ENCODE data around the gene MYO5A.
"Not testable (repeated sequence)": the region's sequence is repeated elsewhere in the genome, so short reads cannot be mapped to it uniquely, and the experiment has no call there.

Gene MYO5A

DNA sequence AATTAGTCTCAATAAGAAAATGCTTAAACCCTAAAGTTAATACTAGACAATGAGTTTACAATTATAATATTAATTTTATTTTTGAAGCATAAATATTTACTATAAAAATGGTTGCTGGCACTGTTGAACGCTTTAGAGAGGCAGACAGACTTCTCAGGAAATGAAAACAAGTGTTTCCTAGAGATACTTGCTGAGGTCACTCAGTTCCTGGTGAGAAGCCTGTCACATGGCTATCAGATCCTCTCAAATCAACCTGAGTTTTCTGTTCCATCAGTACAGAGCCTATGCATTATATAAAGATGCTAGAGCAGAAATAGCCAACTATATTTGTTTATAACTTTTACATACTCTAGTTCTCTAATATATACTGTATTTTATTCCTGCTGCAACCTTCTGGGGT, 109.2 kb downstream of the MYO5A start:
- DNase-seq (ENCODE audit: low read depth) = no peak

DNA sequence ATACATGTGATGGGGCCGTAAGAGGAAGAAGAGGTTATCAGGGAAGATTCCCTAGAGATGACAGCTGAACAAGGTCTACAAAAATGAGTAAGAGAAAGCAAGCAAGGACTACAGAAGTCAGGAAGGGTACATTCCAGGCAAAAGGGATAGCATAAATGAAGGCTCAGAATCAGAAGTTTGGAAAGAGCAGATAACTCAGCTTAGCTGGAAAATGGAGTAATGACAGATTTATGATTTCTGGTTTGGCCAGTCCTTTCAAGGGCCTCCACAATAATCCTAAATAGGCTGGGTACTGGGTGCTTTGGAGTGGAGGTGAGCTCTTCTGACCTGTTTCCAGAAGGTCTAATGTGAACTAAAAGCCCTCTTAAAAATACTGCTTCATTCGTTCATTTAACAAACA, 110.7 kb downstream of the MYO5A start:
- no peak for DNase-seq (ENCODE audit: low read depth)

DNA sequence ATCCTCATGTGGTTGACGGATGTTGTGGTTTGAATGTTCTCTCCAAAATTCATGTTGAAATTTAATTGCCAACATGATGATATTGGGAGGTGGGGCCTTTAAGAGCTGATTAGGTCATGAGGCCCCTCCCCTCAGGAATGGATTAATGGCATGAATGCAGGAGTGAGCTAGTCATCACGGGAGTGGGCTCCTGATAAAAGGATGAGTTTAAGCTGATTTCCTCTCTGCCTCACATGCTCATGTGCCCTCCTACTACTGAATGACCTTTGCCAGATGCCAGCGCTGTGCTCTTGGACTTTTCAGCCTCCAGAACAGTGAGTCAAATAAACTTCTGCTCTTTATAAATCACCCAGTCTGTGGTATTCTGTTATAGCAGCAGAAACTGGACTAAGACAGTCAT, 111.2 kb downstream of the MYO5A start:
- no peak for DNase-seq (ENCODE audit: low read depth)

DNA sequence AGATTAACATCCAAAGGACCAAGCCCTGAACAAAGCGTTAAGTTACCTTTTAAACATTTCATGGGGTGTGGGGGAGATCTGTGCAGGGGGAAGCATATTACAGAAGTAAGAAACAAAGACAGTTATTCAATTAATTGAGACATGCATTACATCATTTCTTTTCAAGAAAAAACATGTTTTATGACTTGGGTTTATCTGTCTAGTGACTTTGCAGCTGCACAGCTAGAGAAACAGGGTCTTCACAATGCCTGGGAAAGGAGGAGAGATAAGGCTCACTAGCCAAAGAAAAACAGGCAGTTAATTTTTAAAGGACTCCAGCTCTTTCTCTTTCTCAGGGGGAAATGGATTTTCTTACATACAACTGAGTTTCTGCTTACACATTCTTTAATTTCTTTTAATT, 112.1 kb downstream of the MYO5A start:
- not testable (repeated sequence) for DNase-seq (ENCODE audit: low read depth)

DNA sequence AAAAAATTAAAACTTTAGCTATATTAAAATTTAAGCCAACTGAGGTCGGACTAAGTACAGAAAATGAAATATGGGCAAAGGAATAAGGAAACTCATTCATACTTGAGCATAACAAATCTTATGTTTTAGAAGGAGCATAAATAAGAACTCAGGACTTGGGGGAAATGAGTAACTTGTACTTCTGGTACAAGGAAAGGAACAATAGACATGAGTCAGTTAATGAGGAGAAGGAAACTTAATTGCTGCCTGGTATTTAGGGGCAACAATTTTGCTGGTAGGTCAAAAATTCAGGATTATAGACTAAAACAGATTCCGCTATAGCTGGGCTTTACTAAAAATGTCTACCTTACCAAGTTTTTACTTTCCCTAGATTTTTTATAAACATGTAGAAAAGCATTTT, 113.1 kb downstream of the MYO5A start:
- no peak for DNase-seq (ENCODE audit: low read depth)

DNA sequence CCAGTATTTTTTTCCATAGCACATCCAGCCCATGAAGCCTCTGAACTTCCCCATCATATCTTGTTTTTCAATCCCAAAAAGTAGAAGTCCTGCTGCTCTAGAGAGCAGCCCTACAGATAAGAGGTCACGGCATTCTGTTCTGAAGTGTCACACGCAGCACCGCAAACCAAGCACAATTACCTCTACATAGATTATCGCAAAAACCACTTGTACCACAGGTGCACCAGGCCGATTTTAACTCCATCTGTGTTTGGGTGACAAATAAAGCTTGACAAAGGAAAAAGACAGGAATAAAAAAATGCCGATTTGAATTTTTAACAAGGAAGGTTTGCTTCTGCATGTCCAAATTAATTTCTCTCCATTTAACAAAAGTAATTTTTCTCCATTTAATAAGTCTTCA, 113.7 kb downstream of the MYO5A start:
- no peak for DNase-seq (ENCODE audit: low read depth)

DNA sequence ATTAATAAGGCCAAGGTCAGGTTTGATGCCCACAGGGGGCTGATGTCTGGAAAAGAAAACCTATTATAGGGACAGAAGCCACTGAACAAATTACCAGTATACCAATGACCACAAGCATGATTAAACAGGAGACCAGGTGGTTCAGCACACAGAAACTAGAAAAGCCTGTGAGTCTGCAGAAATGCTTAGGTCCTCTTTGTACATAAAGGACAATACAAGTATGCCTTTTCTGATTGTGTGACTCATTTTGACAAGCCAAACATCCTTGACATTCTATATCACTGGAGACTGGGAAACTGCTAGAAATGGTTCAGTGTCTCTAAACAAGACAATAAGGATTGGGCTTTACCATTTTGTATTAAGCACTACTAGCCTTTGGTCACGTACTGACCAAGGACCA, 119.9 kb downstream of the MYO5A start:
- no peak for DNase-seq (ENCODE audit: low read depth)

DNA sequence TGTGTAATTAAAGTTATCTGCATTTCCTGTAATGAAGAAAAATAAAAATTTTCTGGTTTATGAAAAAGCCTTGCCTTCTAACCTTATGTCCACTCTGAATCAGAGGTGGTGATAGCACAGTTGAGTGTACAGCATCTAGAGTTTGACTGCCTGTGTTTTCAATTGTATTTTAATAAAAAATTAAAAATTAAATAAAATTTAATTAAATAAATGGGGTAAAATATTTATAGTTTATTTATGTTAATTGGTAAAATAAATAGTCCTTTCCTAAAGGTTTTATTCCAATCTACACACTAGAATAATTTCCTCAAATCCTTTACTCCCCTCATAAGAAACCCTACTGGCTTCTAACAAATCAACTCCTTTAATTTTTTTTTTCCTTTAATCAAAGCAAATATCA, 121.3 kb downstream of the MYO5A start:
- no peak for DNase-seq (ENCODE audit: low read depth)

DNA sequence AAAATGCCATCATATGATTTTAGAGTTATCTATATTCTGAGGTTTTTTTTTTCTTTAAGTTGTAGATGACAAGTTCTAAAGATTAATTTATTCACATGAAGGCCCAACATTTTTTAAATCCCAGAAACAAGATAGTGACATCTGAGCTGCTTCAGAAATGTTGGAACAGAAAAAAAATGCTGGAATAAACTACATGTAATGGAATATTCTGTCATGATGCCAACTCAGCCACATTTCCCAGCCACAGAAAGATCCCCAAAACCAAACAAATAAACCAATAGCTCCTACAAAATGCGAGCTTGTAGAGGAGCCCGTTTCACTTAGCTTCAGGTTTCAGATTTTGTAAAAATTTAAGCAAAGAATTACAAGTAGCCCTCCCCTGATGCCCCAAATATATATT, 122.1 kb downstream of the MYO5A start:
- DNase-seq (ENCODE audit: low read depth) = no peak

DNA sequence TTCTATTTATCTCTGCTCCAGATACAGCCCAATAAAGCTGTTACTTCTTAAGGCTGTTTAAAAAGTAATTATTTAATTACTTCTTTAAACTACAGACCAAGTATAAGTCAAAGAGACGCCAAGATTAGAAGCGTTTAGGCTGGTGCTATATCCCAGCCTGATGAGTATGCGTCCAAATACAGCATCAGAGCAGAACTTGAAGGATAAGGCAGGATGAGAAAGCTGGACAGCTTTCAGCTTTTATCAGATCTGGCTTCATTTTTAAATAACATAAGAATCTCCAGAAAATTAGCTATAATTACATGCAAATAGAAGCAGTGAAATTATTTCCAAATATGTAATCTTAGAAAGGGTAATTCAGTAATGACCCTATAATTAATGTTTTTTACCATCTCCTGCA, 122.8 kb downstream of the MYO5A start:
- no peak for DNase-seq (ENCODE audit: low read depth)

DNA sequence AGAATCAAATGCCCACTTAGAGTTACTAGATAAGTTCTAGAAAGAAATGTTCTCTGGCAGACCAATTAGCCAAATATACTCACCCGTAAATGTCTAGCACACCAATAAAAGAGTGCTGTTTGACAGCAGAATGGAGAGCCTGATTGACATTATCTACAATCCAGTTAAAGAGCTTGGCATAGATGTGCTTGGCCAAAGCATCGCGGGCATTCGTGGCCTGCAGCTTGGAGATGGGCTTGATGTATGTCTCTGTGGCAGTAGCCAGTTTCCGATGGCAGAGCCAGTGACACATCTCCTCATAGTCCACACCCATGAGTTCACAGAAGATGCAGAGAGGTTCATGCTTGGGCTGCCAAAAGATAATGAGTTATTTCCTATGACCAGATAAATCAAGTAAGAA, 131.6 kb downstream of the MYO5A start:
- no peak for DNase-seq (ENCODE audit: low read depth)

DNA sequence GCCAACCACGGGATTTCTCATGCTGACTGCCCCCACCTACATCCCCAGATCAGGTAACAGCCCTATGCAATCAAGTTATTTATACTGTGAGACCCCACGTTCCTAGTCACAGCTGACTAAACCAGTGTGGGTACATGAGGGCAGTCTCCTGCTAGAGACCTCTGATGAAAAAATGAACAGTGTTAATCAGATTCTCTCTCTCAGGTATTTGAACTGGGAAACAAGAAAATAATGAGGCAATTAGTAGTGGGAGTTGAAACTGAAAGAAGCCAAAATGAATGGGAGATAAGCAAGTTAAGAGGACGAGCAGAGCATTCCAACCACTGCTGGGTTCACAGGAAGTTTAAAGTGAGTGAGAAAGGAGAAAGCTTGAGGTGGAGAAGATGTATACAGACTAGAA, 134.6 kb downstream of the MYO5A start:
- DNase-seq (ENCODE audit: low read depth) = no peak

DNA sequence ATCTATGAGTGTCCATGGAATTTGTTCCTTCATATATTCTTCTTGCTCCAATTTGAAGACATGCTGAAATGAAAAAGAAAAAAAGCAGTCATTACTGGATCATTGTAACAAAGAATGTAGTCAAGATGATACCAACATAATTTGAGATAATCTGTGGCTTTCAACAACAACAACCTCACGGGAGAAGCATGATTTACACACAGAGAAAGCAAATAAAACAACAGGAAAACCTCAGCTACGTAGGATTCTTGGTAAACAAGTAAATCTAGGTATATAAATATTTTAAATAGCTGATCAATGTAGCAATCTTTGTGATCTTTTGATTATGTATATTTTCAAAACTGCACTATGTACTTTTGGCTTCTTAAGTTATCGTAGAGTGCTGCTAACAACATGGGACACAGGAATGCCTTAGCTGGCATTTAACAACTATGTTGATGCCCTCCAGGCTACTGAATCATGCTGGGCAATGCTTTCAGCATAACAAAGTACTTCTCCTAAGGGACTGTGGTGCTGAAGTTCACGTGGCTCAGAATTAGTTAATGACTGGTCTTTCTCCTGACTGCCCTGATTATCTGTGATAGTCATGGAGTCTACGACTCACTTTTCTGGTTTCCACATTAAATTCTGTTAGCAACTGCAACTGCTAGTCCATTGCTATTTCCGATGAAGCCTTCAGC, 136.5 kb downstream of the MYO5A start:
- DNase-seq (ENCODE audit: low read depth) = no peak

DNA sequence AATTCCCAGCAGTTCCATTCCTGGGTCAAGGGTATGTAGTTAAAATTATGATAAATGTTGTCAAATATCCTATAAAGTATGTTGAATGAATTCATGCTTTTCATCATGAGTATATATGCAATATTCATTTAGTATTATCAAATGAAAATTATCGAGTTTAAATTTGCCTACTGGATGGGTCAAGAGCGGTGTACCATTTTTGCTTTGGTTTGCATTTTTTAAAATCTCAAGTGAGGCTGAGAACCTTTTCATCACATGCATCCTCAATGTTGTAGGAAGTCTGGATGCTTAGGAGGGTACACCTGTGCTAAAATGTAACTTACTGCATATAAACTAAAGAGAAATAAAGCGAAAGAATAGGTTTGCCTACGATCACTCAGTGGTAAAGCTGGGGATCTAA, 137.6 kb downstream of the MYO5A start:
- DNase-seq (ENCODE audit: low read depth) = no peak

DNA sequence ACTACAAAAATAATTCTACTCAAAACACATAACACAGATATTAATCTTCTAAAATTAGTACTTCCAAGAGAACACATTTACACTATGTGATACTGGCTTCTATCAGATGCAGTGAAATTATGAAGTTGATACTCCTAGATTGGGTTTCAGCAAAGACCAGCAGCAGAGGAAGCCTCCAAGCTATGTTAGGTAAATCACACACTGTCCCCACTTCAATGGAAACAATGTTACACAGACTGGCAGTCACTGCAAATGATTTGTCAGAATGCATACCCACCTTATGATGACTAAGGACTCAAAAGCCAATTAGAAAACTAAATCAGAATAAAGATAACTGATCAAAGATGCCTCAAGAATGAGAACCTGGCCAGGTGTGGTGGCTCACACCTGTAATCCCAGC, 143.0 kb downstream of the MYO5A start:
- no peak for DNase-seq (ENCODE audit: low read depth)

DNA sequence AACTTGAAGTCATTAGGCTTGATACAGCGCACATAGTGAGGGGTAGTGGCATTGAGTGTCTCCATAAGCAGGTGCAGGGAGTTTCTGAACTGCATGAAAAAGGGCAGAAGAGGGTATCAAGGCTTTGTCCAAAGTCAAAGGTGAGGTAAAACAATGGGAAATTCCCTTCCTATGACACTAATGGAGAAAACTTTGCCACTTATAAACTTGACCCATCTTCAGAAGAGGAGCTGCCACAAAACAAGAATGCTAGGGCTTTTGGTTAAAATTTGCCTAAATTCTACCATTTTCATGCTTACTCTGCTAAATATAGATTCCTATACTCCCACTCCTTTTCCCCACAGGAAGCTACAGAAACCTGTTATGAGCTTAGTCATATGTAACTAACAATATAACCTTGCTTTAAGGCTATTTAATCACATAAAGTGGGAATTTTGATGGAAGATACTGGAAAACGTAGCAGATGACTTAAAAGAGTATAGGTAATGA, 145.5 kb downstream of the MYO5A start:
- DNase-seq (ENCODE audit: low read depth) = no peak

DNA sequence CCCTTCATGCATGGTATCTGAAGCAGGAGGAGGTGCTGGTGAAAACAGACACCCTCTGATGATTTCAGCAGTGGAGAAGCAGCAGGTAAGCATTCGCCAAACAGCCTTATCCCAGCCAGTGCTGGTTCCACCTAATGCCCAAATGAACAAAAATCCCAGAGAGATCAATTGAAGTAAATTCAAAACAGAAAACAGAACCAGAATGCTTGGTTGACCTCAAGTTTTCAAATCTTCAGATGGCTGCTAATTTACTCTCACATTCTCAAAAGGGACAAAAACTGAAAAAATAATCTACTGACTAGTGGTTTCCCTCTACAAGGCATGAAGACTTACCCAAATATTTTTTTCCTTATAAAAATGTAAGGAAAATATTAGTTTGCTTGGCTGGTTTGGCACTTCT, 146.0 kb downstream of the MYO5A start:
- no peak for DNase-seq (ENCODE audit: low read depth)

DNA sequence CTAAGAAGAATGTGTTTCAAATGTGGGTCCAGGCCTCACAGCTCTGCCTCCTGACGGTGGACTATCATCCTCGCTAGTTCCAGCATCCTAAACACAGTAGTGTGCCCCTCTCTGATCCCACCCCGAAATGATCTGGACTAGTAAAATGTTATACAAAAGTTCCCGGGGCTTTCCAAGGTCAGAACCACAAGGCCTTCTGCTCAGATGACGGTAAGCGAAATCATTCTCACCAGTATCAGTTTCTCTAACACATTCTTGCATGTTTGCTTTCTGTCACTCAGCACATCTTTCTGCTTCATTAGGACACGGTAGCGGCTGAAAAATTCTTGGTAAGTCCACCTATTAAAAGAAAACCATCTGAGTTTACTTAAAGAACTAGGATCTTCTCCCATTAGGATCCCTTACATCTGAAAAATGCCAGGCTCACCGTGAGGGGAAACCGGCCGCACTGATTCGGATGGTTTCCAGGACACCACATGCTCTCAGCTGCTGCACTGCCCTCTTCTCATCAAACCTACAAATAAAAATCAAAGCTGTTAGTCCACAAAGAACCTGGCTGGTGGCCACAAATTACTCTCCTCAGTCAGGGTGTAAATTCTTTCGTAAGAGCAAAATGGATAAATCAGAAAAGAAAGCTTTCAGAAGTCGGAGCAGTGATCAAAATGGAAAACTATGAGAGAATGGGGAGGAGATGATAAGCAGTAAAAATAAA, 149.1 kb downstream of the MYO5A start:
- no peak for DNase-seq (ENCODE audit: low read depth)

DNA sequence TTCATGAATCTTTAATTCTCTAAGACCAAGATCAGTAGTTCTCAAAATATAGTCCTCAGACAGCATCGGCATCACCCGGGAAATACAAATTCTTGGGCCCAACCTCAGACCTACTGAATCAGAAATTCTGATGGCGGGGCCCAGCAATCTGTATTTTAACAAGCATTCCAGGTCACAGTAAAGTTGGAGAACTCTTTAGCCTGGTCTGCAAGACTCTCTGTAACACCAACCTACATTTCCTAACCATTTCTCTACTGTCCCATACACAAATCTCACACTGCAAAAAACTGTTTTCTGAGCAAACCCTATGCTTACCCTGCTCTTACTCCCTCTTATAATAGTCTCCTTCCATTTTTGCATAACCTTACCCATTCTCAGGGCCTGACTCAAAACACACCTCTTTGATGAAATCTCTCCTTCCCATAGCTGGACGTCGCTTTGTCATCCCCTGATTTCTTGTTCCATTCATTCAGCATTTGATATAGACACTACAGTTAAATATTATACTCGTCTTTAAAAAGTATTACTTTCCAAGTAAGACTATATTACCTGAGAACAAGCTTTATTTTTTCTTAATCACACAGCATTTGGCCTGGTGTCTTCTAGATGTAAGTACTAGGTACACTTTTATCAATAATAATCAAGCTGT, 149.8 kb downstream of the MYO5A start:
- DNase-seq (ENCODE audit: low read depth) = no peak

DNA sequence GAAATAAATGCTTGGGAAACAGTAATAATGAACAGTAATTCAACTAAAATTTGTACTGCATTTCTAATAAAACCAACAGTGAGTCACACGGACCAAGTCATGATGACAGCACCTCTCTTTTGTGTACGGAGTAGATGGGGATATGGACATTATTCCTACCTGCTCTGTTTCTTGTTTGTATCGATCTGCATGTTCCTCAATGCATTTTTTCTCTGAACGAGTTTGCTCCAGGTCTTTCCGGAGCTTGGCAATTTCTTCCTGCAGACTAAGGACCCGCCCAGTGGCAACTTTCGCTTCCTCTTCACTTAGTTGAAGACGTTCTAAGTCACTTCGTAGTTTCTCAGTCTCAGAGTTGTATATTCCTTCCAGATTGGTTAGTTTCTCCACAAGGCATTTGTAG, 158.7 kb downstream of the MYO5A start:
- no peak for DNase-seq (ENCODE audit: low read depth)

DNA sequence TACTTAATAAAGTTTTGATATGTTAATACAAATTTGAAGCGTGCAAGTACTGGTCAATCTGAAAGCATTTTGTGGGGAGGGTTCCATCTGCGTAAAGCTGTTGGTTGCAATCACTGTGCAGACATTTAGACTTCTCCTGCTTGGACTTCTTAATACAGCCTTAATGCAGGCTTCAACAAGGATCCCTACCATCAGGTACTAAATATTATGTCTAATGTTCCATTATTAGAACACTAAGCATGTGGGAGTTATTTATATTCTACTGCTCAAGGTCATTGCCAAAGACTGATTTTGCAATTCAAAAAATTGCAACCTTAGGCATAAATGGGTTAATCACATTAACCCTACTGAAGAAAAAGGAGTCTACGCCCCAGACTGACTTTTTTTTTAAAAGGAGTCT, 159.2 kb downstream of the MYO5A start:
- no peak for DNase-seq (ENCODE audit: low read depth)

DNA sequence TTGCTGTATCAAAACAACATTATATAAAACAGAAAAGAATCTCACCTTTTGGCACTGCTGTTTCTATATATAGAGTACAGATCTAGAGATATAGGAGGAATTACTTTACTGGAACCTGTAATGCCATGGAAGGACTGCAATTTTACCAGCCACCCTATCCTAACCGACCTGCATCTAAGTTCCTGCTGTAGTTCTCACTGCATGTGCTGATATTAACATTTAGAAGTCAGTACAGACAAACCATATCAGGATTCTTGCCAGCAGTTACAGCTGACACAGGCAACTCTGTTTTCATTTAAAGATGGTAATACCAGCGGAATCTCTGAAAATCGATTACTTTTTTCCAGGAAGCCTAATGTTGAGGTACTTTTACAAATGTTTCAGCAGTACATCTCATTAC, 159.7 kb downstream of the MYO5A start:
- no peak for DNase-seq (ENCODE audit: low read depth)

DNA sequence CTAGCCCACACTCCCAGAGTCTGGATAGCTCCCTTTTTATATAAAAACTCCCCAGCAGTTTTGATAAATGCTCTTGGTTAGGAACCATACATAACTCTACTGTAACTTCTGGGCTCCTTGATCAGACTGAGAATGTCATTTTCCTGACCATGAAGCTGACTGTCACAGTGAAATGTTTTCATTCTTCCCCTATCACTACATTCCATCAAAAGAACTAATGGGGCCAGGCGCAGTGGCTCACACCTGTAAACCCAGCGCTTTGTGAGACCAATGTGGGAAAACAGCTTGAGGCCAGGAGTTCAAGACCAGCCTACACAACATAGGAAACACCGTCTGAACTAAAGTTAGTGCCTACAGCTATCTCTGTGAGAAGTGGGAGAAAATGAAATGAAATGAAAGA, 160.3 kb downstream of the MYO5A start:
- DNase-seq (ENCODE audit: low read depth) = no peak

DNA sequence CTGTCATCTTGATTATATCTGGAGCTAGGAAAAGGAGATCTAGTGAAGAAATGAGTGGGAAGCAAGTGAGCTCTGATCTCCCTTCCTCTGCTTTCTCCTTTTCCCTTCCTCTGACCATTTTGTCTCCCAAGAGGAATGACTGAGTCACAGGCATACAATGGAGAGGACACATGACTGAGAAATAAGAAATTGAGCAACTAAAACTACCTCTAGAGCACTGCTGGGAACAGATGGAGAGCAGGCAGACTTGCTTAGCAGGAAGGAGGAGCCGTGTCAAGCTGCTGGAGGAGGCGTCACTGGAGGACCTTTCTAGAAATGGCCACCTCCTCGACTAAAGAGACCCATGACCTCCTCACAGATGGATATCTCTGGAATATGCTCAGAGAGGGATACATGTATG, 166.2 kb downstream of the MYO5A start:
- no peak for DNase-seq (ENCODE audit: low read depth)

All from stimulated activated CD8-positive, alpha-beta memory T cell treated with anti-CD3 and anti-CD28 coated beads, Interleukin-15, amount 100 ng/mL, for 24 hours (primary cell).